ENCODE results near the gene AFF2.

Gene AFF2

DNA sequence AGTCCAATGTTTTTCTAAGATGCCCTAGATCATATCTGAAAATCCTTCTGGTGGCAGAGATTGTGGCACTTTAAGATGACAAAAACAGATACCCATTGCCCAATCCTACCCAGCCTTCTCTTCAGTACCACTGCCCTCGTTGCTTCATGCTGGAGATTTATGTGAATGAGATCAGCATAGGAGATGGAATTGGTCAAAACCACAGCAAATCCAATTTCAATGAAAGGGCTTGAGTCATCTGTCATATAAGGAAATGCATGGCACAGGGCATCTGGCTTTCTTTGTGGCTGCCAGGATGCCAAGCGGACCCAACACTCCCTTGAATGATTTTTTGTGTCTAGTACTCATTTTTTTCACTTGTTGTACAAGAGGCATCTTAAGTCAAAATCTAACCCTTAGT is 16.8 kb downstream of the AFF2 start:
- H3K9me3 Mint-ChIP-seq (ENCODE audit: low read depth), result no peaks in the 10 kb centered on the region
- no peak overlapping the region for H3K27ac Mint-ChIP-seq
- H3K27me3 Mint-ChIP-seq, result no peaks in the 10 kb centered on the region
- no peaks in the 10 kb centered on the region for H3K4me1 Mint-ChIP-seq (ENCODE audit: low read depth)
- no peak overlapping the region for H3K4me3 Mint-ChIP-seq
- H3K36me3 Mint-ChIP-seq, result peaks cover 2% of the 10 kb centered on the region

DNA sequence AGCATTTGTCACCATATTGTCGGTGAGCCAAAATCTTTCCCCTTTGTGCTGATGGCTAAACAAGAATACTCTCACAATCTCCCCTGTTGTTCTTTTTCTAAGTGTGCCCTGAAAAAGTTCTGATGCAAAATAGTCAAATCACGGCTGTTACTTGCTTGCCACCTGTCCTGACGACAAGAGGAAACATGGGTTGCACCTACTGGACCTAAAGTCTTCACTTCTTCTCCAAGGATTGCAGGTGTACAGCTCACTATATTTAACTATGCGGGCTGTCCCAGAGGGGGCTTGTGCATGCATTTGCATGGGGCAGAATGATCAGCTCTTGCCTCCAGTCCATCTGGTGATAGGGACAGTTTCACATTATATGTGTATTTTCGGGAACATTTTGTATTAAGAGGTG is 21.6 kb downstream of the AFF2 start:
- Mint-ChIP-seq H3K4me3 (no peak overlapping the region), H3K27me3 (no peaks in the 10 kb centered on the region), H3K4me1 (ENCODE audit: low read depth) (no peaks in the 10 kb centered on the region), H3K36me3 (peaks cover 2% of the 10 kb centered on the region), H3K9me3 (ENCODE audit: low read depth) (no peaks in the 10 kb centered on the region), H3K27ac (no peak overlapping the region)

DNA sequence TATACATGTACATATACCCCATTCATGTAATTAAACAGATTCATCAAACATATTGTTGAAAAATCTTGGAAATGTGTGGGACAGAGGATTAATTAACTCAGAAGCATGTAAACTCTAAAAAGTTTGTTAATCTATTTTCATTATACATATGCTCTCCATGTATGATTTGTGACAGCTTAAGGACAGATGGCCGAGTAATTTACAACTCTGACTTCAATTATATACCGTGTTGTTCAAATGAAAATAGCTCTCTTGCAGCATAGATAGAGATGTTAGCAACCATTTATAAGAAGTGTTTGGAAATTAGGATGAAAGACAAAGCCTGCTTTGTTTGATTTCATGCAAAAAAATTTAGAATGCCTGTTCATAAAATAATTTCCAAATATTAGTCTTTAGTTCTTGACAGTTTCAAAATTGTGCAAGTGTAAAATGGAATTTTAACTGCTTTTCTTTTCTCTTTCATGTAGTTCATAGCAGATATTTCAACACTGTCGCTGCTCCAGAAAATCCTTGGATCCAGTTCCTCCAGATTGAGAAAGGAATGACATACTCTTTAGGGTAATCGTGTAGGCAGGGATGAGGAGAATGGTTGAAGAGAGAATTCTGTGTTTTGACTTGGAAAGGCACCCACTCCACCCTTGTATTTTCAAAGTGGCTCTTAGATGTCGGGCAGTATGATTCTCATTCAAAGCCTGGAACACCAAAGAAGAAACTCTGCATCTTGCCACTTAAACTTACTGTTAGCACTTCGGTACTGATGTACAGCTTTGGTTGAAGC is 23.1 kb downstream of the AFF2 start:
- no peak overlapping the region for H3K4me3 Mint-ChIP-seq
- peaks cover 2% of the 10 kb centered on the region for H3K36me3 Mint-ChIP-seq
- no peaks in the 10 kb centered on the region for H3K27me3 Mint-ChIP-seq
- no peaks in the 10 kb centered on the region for H3K4me1 Mint-ChIP-seq (ENCODE audit: low read depth)
- no peaks in the 10 kb centered on the region for H3K9me3 Mint-ChIP-seq (ENCODE audit: low read depth)
- H3K27ac Mint-ChIP-seq, result no peak overlapping the region

DNA sequence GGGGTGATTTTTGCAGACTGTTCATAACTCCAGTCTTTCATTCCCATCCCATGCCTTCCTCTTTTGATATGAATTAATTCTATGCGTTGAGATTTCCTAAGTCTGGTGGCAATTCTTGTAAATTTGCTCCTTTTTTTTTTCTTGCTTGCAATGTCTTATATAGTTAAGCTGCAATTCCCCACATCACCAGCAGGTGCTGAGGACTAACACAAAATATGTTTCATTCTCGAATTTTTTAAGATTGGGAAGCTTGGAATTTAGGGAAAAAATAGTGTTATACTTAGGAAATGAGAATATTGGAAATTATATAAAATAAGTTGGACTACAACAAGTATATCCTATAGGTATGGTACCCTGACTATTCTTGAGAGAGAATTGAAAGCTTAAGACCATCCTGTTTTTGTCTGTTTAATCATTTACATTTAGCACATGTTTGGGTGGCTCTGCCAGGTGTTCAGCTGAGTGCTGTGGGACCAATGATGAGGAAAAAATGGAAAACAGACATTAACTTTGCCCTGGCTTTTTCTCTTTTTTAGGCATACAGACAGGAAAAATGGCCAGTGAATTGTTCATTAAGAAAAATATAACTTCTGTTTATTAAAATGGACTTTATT is 30.2 kb downstream of the AFF2 start:
- Mint-ChIP-seq H3K36me3 (peaks cover 2% of the 10 kb centered on the region), H3K27ac (no peak overlapping the region), H3K4me3 (no peak overlapping the region), H3K9me3 (ENCODE audit: low read depth) (no peaks in the 10 kb centered on the region), H3K27me3 (no peaks in the 10 kb centered on the region), H3K4me1 (ENCODE audit: low read depth) (no peaks in the 10 kb centered on the region)

DNA sequence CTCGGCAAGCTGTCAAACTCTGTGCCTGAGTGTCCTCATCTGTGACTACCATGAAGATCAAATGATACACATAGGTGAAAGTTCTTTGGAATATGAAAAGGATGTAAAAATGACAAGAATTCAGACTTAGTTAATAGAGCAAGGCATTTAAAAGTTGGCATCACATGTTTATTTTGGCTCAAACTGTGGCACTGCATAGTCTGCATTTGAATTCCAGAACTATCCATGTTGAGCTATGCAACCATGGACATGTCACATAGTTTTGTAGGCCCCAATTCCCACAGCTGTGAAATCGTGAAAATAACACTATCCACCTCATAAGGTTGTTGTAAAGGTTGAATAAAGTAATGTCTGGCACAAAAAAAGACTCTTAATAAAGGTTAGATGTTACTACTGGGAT is 33.9 kb downstream of the AFF2 start:
- Mint-ChIP-seq H3K36me3 (peaks cover 2% of the 10 kb centered on the region), H3K4me1 (ENCODE audit: low read depth) (no peaks in the 10 kb centered on the region), H3K9me3 (ENCODE audit: low read depth) (no peaks in the 10 kb centered on the region), H3K27me3 (no peaks in the 10 kb centered on the region), H3K27ac (no peak overlapping the region), H3K4me3 (no peak overlapping the region)

DNA sequence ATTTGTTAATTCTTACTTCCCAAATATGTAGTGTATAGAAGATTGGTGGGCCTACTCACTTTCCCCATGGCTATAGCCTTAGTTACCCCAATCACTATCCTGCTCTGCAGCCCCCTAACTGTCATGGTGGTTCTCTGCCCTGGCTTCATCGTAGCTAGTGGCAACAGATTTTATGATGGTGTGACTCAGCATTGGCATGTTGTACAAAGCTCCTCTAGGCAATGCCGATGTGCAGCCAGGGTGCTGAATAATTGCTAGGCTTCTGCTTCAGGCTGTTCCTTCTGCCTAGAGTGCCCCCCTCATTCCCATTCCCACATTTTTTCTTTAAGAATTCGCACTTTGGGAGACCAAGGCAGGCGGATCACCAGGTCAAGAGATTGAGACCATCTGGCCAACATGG is 35.2 kb downstream of the AFF2 start:
- Mint-ChIP-seq H3K27me3 (no peaks in the 10 kb centered on the region), H3K4me1 (ENCODE audit: low read depth) (no peaks in the 10 kb centered on the region), H3K27ac (no peak overlapping the region), H3K9me3 (ENCODE audit: low read depth) (no peaks in the 10 kb centered on the region), H3K4me3 (no peak overlapping the region), H3K36me3 (peaks cover 2% of the 10 kb centered on the region)

DNA sequence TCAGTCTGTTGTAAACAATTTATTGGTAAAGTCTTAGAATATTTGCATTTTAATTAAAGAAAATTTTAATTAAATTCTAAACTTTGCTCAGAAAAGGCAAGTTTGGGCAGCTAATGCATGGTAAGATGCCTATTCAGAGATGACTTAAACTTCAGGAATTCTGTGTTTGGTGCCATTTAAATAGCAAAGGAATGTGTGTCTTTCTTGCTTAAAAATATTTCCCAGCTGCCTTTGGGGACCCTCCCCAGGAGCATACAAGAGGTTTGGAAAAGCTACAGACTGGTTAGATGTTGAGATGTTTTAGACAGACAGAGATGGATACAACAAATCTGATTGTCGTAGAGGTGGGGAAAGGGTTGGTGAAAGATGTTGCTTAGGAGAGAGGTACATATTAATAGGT is 36.5 kb downstream of the AFF2 start:
- Mint-ChIP-seq H3K36me3 (peaks cover 2% of the 10 kb centered on the region), H3K27ac (no peak overlapping the region), H3K4me1 (ENCODE audit: low read depth) (no peaks in the 10 kb centered on the region), H3K4me3 (no peak overlapping the region), H3K27me3 (no peaks in the 10 kb centered on the region), H3K9me3 (ENCODE audit: low read depth) (no peaks in the 10 kb centered on the region)

DNA sequence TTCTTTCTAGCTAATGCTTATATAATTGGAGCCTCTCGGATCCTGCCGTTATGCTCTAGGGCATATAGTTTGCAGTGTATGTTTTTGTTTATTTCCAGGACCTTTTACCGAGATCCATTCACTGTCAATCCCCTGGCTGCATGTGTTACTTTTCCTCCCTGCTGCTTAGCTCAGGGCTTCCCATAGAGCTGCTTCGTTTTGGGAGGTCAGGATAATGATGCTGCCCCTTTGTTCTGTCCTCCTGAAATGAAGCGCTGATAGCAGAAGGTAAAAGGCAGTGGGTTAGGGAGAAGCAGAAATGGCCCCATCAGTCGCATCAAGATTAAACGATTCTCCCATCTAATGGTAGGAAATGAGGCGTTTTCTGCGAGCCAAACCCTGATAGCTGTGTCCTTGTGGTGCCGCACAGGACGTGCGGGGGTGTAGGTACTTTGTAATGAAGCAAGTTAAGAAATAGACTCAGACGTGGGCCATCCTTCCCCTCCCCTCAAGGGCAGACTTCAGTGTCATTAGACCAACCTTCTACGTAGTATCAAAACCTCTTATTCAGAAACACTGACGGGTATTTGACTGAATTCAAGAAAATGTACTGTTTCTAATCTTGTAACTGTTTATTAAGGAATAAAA is 37.3 kb downstream of the AFF2 start:
- no peaks in the 10 kb centered on the region for H3K27me3 Mint-ChIP-seq
- no peaks in the 10 kb centered on the region for H3K4me1 Mint-ChIP-seq (ENCODE audit: low read depth)
- no peak overlapping the region for H3K4me3 Mint-ChIP-seq
- no peak overlapping the region for H3K27ac Mint-ChIP-seq
- no peaks in the 10 kb centered on the region for H3K9me3 Mint-ChIP-seq (ENCODE audit: low read depth)
- H3K36me3 Mint-ChIP-seq, result peaks cover under 1% of the 10 kb centered on the region

DNA sequence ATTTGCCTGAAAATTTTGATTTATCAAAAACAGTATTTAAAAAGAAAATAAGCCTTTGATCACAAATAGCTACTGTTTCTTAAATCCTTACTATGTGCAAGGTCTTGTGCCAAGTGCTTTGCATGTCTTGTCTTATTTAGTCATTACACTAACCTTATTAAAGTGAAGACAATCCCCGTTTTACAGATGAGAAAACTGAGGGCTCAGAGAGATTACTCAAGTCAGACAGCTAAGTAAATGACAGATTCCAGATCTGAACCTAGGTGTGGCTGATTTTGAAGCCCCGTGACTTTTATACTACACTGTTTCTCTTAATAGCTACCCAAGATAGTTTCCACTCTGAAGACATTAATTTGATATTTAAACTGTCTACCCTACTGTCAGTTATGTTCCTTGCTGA is 38.2 kb downstream of the AFF2 start:
- Mint-ChIP-seq H3K27me3 (no peaks in the 10 kb centered on the region), H3K4me3 (no peak overlapping the region), H3K4me1 (ENCODE audit: low read depth) (no peaks in the 10 kb centered on the region), H3K9me3 (ENCODE audit: low read depth) (no peaks in the 10 kb centered on the region), H3K36me3 (no peaks in the 10 kb centered on the region), H3K27ac (no peak overlapping the region)

DNA sequence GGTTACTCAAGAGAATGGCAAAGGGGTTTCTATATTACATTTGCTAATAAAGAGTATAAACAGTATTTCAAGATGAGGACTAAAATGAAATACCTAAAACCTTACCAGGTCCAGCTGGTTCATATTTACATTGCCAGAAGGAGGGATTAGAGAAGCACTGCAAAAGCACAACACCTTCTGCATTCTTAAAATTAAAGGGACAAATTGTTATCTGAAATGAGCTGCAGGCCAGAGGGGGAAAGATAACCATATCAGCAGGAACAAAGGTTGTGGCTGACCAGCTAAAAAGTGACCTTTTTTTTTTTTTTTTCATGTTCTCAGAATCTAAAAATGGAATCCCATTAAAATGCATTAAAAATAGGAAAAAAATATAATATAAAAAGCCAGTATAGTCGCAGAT is 39.7 kb downstream of the AFF2 start:
- H3K4me3 Mint-ChIP-seq, result no peak overlapping the region
- no peaks in the 10 kb centered on the region for H3K27me3 Mint-ChIP-seq
- no peaks in the 10 kb centered on the region for H3K4me1 Mint-ChIP-seq (ENCODE audit: low read depth)
- no peaks in the 10 kb centered on the region for H3K36me3 Mint-ChIP-seq
- no peak overlapping the region for H3K27ac Mint-ChIP-seq
- no peaks in the 10 kb centered on the region for H3K9me3 Mint-ChIP-seq (ENCODE audit: low read depth)

DNA sequence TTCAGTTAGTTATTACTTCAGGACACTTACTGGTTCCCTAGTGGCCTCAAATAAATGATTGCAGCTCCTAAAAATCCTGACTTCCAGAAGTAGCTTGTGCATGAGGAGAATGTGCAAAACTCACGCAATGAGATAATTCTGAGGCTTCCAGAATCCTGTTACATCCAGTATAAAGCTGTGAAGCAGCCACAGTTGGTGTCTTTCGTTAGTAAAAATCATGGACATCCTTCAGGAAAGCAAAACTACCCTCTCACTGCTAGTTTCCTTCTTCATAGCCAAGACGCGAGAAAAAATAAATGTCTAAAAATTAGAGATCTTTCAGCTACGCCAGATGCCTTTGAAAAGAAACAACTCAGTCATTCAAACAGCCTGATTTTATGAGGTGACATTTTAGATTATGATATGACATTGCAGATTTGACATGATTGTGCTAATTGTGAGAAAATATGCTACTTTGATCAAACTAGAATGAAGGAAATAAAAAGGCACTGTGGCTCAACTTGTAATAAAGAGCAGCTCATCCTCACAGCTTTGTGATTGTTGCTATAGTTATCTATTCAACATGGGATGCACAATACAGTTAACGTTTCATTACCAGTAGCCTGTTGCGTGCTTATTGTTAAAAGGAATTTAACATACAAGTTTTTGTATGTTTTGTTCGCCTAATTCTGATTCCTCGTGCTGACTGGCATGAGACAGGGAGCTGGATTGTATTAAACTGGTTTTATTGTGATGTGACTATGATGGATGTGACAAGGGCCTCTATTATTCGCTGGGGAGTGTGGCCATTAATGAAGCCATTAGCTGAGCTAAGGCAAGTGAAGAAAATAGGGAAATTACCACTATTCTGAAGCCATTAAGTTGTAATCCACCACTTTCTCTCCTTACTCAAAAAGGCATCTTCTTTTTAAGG is 40.5 kb downstream of the AFF2 start:
- Mint-ChIP-seq H3K27ac (no peak overlapping the region), H3K4me3 (no peak overlapping the region), H3K36me3 (no peaks in the 10 kb centered on the region), H3K4me1 (ENCODE audit: low read depth) (no peaks in the 10 kb centered on the region), H3K9me3 (ENCODE audit: low read depth) (no peaks in the 10 kb centered on the region), H3K27me3 (no peaks in the 10 kb centered on the region)

DNA sequence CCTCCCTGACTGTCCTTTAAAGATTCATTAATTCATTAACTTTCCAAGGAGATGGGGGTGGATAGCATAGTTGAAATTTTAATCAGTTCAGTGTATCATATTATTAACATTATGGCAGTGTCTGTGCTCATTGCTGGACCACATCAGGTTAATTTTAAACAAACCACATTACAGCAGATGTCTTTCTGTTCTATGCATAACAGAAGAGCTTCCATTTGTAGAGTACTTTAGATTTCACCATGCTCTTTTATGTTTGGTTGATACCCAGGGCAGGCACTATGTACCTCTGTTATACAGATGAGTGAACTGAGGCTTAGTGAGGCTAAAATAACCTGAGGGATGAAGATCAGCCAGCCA is 41.1 kb downstream of the AFF2 start:
- no peaks in the 10 kb centered on the region for H3K4me1 Mint-ChIP-seq (ENCODE audit: low read depth)
- H3K4me3 Mint-ChIP-seq, result no peak overlapping the region
- no peaks in the 10 kb centered on the region for H3K36me3 Mint-ChIP-seq
- H3K9me3 Mint-ChIP-seq (ENCODE audit: low read depth), result no peaks in the 10 kb centered on the region
- H3K27me3 Mint-ChIP-seq, result no peaks in the 10 kb centered on the region
- no peak overlapping the region for H3K27ac Mint-ChIP-seq

DNA sequence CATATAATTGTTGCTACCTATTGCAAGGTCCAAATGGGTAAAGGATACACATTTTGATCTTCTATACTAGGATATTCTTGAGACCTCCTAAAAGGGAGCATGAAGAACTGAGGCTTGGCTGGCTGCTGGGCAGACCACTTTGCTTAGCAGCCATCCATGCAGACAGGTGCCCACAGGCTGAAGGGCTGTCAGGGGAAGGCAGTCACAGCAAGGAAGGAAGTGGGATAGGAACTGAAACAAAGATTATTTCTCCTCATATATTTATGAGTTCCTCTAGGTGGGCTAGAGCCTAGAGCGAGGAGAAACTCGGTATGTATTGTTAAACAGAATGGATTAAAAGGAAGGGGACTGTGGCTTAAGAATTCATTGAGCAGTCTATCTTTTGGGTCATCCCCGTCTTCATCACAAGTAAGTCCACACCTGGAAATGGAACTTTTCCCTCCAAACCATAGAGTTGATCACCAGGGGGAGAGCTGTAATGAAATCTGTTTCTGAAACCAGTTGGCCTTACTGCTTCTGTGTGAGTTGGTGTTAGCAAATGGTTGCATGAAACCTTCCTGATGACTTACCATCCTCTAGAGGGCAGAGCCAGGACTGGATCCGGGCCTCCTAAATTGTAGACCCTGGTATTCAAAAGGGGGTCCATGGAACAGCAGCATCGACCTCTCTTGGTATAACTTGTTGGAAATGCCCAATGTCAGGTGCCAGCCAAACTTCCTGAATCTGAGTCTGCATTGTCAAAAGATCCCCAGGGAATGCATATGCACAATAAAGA is 42.3 kb downstream of the AFF2 start:
- no peak overlapping the region for H3K4me3 Mint-ChIP-seq

DNA sequence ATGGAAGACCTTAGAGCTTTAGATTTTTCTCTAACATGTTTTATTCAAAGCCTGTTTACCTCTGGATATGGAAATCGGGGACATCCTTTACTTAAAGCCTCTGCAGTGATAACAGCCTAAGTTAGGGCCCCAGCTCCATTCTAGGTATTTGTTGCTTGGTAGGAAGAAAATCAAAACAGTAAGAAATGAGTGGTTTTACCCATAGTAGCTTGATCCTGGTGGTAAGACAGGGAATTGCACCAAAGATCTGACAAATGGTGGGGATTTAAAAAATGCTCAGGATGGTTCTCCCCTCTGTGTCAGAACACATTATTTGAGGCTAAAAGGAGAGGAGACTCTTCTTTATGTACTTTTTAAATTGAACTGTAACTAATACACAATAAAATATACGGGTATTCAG is 52.4 kb downstream of the AFF2 start:
- Mint-ChIP-seq H3K4me1 (ENCODE audit: low read depth) (peaks cover 3% of the 10 kb centered on the region), H3K36me3 (no peaks in the 10 kb centered on the region), H3K4me3 (no peak overlapping the region), H3K9me3 (ENCODE audit: low read depth) (no peaks in the 10 kb centered on the region), H3K27ac (no peak overlapping the region), H3K27me3 (no peaks in the 10 kb centered on the region)

More for the DNA sequence above, 42.3 kb downstream of the AFF2 start:
- Mint-ChIP-seq H3K27me3 (no peaks in the 10 kb centered on the region), H3K4me1 (ENCODE audit: low read depth) (no peaks in the 10 kb centered on the region), H3K36me3 (no peaks in the 10 kb centered on the region), H3K27ac (no peak overlapping the region), H3K9me3 (ENCODE audit: low read depth) (no peaks in the 10 kb centered on the region)

Data from activated naive CD8-positive, alpha-beta T cell (primary cell).